Activated CD8-positive, alpha-beta memory T cell treated with anti-CD3 and anti-CD28 coated beads for 48 hours (primary cell): ENCODE measurements around the gene XCR1.
"Not testable (repeated sequence)": the region's sequence is repeated elsewhere in the genome, so short reads cannot be mapped to it uniquely, and the experiment has no call there.

ENCODE experiments used
- DNase-seq, 3 experiments: peaks; one replicate each; pipeline ENCODE4 v3.0.0-alpha.2; 2020; ENCODE audit warnings: low read depth in 2 of 3, low spot score in 2 of 3

Gene XCR1

GRCh38 chr3:46027021-46027705 is at the start of gene XCR1:
Gene XCR1, minus strand, starts transcription at chr3:46027483. Its CDS starts 5,536 bp downstream, at chr3:46021947.
- no peak for DNase-seq

DNA sequence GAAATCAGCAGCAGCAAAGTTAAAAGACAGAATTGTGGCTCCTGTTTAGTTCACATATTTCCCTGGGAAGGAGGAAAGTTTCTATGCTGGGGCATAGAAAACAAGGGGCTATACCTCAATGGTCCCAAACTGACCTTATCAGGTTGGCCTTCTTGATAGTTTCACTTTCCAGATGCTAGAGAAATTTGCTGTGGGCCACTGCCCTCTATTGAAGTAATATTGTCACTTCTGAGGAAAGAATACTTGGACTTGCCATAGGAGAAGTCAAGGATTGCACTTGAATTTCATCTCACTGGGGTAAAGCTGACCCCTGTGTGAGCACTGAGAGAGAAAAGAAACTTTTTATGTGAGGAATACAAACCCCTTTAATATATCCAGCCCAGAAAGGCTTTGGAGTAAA is 49.3 kb upstream of the XCR1 start:
- no peak for DNase-seq

DNA sequence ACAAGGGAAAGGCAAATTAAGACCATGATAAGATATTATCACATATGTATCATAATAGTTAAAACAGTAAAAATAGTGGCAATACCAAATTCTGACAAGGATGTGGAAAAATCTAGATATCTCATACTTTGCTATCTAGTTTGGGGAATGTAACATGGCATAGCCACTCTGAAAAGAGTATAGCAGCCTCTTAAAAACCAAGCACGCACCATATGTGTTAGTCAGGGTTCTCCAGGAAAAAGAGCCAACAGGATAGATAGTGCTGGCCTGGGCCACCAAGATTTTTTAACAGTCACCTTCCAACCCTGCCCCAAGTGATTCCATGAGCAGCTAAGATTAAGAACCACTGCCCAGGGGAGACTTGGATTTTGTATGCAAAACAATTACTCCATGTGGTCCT is 48.5 kb upstream of the XCR1 start:
- no peak for DNase-seq

GRCh38 chr3:46071222-46071858 is 44.1 kb upstream of the XCR1 start:
- no peak for DNase-seq

GRCh38 chr3:46070595-46071093 is 43.4 kb upstream of the XCR1 start:
- DNase-seq = no peak

DNA sequence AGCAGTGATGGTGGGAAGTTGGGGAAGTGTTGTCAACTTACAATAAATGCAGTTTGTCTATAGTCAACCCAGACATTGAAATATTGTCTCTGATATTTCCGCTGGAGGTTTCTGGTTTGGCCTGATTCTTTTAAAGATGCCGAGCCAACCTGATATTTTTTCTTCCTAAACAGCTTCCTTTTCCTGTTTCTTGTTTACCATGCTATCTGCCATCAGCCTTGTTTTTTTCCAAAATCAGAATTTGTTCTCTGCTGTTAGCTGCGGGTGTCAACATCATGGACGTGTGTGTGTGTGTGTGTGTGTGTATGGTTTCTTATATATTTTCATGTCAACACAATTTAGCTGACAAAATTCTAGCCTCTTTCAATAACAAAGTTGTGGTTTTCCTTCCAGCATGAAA is 41.2 kb upstream of the XCR1 start:
- no peak for DNase-seq

DNA sequence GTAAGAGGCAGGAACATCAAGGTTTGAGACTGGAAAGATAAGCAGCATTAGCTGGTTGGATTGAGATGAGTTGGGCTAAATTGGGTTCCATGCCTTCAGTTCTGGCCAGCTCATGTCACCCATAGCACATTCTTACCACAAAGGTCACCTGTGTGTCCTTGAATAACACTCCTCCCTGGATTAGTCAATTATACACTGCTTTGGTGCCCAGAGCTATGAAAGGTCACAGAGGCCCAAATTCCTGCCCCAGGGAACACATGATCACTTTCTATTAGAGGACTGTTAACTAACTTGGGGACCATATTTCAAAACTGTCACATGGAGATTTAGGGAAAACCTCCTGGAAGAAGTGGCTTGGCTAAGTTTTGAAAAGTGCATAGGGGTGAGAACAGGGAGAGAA is 40.1 kb upstream of the XCR1 start:
- no peak for DNase-seq

GRCh38 chr3:46065750-46066256 is 38.5 kb upstream of the XCR1 start:
- DNase-seq = no peak

GRCh38 chr3:46065294-46065705 is 38.0 kb upstream of the XCR1 start:
- DNase-seq = peak in 2 of 3 experiments; percentile 42 to 48

DNA sequence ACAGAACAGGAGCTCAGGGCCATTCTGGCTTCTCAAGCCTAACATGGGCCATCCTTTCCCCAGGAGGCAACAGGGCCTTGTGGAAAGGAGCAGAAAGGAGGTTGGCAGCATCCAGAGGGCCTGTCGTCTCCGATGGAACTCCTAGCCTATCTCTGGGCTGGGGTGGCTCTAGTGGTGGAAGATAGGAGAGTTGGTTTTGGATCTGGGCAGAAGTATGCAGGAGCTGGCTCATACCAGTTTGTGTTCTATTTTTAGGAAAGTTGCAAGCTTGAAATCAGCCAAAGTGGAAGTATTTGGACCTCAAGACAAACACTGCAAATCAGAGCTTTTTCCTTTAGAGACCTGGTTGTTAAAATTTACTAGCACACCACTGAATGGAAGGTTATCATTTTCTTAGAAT is 35.4 kb upstream of the XCR1 start:
- no peak for DNase-seq

GRCh38 chr3:46061887-46062286 is 34.6 kb upstream of the XCR1 start:
- no peak for DNase-seq

- no peak for DNase-seq
Observed at GRCh38 chr3:46061108-46061720, 33.9 kb upstream of the XCR1 start.

GRCh38 chr3:46060551-46060950 is 33.3 kb upstream of the XCR1 start:
- no peak for DNase-seq

DNA sequence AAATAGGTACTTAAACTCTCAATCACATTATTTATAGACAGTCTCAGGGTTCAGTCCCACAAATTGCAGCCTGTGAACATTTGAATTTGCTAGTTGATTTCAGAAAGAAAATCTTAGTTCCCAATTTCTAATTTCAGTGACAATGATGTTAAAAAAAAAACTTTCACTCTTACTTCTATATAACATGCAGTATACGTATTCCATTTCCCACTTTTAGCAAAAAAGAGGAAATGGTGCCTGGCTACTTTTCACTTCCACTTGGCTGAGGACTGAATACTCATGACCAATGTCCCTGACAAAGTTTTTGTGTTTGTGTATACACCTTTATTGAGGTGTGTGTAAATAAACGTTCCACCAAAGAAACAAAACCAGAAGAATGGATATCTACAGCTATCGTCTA is 32.1 kb upstream of the XCR1 start:
- DNase-seq = no peak

GRCh38 chr3:46058981-46059380 is 31.7 kb upstream of the XCR1 start:
- no peak for DNase-seq

GRCh38 chr3:46057716-46058115 is 30.4 kb upstream of the XCR1 start:
- DNase-seq = no peak

- no peak for DNase-seq
Observed at GRCh38 chr3:46056686-46057085, 29.4 kb upstream of the XCR1 start.

DNA sequence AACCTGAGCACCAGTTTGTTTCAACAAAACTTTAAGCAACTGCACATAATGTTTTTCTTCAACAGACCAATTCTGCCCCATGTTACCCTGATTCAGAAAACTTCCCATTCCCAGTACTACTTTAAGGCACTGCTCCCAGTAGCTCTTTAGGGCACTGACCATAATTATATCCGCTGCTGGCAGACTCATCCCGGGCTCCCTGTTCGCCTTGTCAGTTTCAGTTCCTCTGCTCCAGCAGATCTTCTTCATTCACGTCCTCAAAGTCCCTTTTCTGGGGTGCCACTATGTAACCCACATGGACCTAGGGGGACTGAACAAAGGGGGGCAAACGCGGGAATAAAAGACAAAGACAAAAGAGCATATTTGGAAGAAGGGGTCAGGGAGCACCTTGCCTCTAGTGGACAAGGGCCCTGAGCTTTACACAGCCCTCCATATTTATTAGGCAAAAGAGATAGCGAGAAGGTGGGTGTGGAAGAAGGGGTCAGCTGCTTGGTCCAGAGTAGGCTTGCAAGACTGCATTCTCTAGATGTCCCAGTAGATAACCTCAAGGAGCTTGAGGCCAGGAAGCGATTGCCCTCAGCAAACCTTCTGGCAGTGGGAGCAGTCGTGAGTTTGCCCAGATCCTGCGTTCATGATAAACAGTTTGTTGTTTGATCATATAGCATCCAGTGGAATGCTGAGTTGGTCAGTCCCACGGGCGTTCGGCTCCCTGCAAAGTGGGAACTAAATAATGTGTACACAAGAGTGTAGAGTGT is 26.7 kb upstream of the XCR1 start:
- DNase-seq = not testable (repeated sequence)

DNA sequence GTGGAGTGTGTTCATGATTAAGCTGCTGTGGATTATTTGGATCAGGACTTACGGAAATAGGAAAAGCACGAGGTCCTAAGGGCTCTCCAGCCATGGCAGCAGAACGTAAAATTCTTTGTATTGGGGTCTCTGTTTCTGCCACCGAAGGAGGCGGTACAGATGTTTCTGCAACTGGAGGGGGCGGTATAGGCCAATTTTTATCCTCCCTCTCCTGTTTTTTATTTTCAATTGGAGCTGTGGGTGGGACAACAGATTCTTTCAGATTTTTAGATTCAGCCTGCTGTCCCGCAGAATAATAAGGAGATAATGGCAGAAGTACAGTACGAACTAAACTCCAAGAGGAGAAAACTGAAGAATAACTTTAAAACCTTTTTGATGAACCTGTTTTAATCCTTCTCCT is 26.0 kb upstream of the XCR1 start:
- not testable (repeated sequence) for DNase-seq

- no peak for DNase-seq
Observed at GRCh38 chr3:46052531-46052930, 25.2 kb upstream of the XCR1 start.

GRCh38 chr3:46049093-46049492 is 21.8 kb upstream of the XCR1 start:
- DNase-seq = no peak
